Lower leg skin (tissue), 3 donors: Measurements from ENCODE around the gene CD300H.
"Not testable (repeated sequence)": the region's sequence is repeated elsewhere in the genome, so short reads cannot be mapped to it uniquely, and the experiment has no call there.

ENCODE experiments used
- POLR2A ChIP-seq, 2 donors: fragments of 450-650 bp; IDR thresholded peaks; one replicate each; pipeline ENCODE4 v1.6.1; 2016 to 2017; ENCODE audit warnings: antibody characterized with exemption in 2 of 2, mild to moderate bottlenecking in 1 of 2, moderate library complexity in 1 of 2
- TF ChIP-seq, protein P1 (sequence below), 3 donors: fragments of 450-650 bp; IDR thresholded peaks; one replicate each; pipeline ENCODE4 v1.5.1; 2016; ENCODE audit warnings: antibody characterized with exemption in 3 of 3, mild to moderate bottlenecking in 3 of 3, moderate library complexity in 2 of 3

DNA sequence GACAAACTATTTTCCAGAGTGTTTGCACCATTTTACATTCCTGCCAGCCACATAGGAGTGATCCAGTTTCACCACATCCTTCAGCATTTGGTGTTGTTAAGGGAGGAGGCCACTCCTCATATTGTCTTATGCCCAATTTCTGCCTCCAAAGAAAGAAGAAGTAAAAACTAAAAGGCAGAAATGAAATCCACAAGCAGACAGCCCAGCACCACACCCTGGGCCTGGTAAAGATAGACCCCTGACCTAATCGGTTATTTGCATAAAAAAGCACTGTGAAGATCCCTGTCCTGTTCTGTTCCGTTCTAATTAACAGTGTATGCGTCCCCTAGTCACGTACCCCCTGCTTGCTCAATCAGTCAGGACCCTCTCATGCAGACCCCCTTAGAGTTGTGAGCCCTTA lies 8.9 kb downstream of the CD300H start:
- TF ChIP-seq, protein P1, sequence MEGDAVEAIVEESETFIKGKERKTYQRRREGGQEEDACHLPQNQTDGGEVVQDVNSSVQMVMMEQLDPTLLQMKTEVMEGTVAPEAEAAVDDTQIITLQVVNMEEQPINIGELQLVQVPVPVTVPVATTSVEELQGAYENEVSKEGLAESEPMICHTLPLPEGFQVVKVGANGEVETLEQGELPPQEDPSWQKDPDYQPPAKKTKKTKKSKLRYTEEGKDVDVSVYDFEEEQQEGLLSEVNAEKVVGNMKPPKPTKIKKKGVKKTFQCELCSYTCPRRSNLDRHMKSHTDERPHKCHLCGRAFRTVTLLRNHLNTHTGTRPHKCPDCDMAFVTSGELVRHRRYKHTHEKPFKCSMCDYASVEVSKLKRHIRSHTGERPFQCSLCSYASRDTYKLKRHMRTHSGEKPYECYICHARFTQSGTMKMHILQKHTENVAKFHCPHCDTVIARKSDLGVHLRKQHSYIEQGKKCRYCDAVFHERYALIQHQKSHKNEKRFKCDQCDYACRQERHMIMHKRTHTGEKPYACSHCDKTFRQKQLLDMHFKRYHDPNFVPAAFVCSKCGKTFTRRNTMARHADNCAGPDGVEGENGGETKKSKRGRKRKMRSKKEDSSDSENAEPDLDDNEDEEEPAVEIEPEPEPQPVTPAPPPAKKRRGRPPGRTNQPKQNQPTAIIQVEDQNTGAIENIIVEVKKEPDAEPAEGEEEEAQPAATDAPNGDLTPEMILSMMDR (IDR thresholded peaks at IDR 0.05), result not testable (repeated sequence)
- not testable (repeated sequence) for TF ChIP-seq POLR2A (IDR thresholded peaks at IDR 0.05)
